Left forelimb (tissue), 1 donor: ENCODE measurements around the gene PSMC6.

Source experiments
- DNase-seq: peaks from one replicate; pipeline ENCODE4 v3.0.0-alpha.2; 2018; ENCODE audit warnings: low spot score

PSMC6 gene

GRCh38 chr14:52706724-52707706, at the start of gene PSMC6:
Gene PSMC6 (plus strand): TSS chr14:52707200. CDS start chr14:52707220, 20 bp downstream.
- peak; percentile 96 for DNase-seq

GRCh38 chr14:52660325-52660724, 46.7 kb upstream of the PSMC6 start:
- no peak for DNase-seq

DNA sequence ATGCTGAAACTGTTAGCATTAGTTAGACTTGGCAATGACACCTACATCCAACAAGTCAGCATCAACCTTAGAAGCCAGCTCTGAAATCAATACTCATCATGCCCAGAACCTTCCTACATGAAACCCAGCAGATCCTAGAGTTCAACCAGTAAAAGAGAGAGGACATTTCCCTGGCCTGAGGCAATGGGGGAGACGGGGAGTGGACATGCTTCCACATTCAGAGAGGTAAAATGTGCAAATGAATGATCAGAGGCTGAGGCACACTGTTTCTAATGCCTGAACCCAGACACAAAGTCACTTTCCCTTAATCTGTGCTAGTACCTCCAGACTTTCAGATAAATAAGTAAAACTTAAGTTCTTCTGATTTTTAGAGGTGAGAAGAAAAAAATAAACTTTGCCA, 46.2 kb upstream of the PSMC6 start:
- DNase-seq, result no peak

- no peak for DNase-seq
These were observed 45.7 kb upstream of the PSMC6 start for GRCh38 chr14:52661314-52661713.

GRCh38 chr14:52663850-52664249, 43.1 kb upstream of the PSMC6 start:
- DNase-seq, result no peak

DNA sequence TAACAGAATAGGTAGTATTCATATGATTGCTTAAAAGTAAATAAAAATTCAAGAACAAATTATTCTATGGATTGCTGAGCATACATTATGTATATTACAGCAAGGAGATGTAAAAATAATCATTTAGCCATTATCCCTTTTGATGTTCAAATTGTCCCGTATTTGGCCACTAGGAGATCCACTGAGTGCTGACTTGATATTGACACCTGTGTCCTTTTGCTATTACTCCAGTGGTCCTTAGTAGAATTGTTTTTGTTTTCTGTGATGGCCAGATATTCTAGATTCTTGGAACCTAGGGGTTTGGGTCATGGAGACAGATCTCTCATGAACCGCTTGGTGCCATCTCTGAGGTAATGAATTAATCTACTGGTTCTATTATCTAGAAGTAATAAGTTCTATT, 28.4 kb upstream of the PSMC6 start:
- no peak for DNase-seq

- DNase-seq, result no peak
These were observed 22.9 kb upstream of the PSMC6 start for GRCh38 chr14:52683985-52684520.

GRCh38 chr14:52686176-52686575, 20.8 kb upstream of the PSMC6 start:
- no peak for DNase-seq

- DNase-seq, result no peak
These were observed 15.8 kb upstream of the PSMC6 start for GRCh38 chr14:52690983-52691760.

DNA sequence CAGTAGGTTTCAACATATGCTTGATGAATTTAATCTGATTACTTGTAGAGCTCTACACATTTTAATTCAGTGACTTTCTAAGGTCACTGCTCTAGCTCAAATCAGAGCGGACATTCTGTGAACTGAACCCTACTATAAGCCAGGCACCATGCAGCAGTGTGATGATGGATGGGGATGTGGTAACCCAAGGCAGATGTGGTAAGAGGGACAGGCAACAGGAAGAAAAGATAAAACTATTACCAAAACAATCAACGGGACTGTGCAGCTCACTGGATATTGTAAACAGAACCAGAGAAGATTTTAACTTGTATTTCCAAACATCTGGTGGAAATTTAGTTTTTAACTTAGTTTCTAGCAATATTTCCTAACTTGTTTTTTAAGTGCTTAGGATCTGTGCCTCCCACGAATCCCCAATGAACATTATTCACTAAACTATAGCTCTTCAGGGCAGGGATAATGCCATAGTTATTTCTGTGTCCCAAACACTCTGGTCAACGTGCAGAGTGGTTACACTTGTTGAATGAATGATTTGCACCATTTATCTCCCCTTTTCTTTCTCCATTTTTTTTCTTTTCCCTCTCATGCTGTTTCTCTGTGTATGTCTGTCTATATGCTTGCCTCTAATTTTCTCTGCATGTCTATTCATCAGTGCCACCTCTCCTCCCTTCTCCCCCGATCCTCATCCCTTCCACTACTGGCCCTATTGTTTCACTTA, 14.6 kb upstream of the PSMC6 start:
- no peak for DNase-seq

DNA sequence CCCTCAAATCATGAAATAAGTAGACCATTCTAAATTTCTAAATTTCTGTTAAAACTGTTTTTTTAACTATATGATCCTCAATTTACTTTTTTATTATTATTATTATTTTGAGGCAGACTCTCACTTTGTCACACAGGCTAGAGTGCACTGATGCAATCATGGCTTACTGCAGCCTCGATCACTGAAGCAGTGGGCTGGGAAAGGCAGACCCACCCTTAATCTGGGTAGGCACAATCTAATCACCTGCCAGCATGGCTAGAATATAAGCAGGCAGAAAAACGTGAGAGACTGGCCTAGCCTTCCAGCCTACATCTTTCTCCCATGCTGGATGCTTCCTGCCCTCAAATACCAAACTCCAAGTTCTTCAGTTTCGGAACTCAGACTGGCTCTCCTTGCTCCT, 14.0 kb upstream of the PSMC6 start:
- no peak for DNase-seq

DNA sequence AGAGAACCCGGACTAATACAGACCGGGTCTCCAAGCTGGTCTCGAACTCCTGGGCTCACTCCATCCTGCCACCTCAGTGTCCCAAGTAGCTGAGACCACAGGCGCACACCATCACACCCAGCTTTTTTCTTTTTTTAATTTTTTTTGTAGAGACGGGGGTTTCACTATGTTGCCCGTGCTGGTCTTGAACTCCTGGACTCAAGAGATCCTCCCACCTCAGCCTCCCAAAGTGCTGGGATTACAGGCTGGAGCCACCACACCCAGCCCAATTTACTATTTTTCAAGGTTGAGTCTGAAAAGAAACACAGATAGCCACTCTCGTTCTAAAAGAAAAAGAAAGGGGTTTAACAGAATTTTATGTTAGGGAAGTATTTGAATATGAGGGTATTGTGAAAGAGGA, 13.5 kb upstream of the PSMC6 start:
- DNase-seq, result no peak

- DNase-seq, result no peak
These were observed 12.1 kb upstream of the PSMC6 start for GRCh38 chr14:52694761-52695480.

DNA sequence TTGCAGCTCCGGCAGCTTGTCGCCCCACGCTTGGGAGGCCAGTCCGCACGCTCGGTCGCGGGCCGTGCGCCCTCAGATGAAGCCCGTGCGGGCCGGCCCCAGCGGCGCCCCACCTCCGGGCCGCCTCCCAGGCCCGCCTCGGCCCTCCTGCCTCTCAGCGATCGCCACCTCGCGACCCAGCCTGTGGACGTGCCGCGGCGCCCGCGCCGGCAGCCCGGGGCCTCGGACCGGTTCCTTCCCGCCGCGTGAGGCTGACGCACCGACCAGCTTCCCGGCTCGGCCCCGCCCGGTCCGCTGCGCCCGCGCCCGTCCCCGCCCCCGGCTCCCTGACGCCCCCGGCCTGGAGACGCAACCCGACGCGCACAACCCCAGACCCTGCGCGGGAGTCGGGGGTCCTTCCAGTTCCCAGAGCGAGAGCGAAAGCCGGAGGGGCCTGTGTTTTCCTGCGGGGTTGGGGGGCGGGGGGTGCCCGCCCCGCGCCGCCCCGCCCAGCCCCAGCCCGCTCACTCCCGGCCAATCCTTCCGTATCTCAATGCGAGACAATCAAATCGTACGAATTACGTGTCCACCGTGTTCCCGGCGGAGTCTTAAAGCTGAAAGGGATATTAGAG, 11.4 kb upstream of the PSMC6 start, which contains the start of gene ERO1A:
Gene ERO1A (minus strand): TSS at position 78 of the 611 bp plus-strand sequence. CDS start 77 bp downstream, at position 1.
- DNase-seq, result peak; percentile 89

DNA sequence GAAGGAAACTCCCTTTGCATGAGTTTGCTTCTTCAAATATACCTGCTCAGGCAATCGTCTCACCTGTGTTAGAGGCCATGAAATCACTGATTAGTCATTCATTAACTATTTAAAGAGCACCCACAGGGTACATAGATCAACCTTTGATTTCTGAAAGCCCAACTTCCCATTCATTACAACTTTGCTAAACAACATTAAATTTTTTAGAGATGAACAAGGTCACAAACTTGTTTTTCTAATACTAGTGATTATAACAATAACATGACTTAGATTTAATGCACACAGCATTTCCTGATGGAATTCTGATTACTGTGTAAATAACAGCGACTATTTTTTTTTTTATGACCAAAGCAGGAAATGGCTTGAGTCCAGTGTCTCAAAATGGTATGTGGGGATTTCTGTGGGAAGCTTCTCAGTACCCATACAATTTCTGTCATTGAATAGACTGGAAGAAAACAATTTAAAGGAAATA, 6.3 kb upstream of the PSMC6 start:
- no peak for DNase-seq

GRCh38 chr14:52701223-52701622, 5.8 kb upstream of the PSMC6 start:
- DNase-seq, result no peak

- DNase-seq, result no peak
These were observed 3.8 kb upstream of the PSMC6 start for GRCh38 chr14:52703225-52703624.

DNA sequence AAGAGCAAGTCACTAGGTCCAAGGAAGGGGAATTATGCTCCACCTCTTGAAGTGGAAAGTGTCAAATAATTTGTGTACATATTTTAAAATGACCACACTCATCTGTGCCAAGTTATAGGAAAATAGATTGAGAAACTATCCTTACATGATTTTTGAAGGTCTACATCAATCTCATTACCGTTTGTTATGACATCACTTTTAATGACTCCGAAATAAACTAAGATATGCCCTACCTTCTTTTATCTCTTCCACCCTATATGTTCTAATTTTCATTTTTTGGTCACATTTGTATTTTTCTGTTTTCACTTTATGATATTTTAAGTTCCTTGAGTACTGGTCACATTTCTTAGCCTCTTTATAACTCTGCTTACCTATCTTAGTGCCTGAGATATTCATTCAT, 3.3 kb upstream of the PSMC6 start:
- no peak for DNase-seq

DNA sequence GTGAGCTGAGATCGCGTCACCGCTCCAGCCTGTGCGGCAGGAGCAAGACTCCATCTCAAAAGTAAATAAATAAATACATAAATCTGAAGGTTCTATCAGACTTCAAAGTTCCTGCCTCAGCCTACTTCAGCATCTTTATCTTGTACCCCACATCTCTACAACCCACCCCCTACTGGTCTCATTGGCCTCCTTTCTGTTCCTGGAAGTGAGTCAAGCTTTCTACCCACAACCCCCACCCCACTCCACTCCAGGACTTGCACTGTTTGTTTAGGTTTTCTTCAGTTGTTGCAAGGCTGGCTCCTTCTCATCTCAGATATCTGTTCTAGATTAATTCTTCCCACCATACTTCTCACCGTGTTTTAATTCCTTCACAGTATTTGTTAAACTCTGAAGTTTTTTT, 714 bp upstream of the PSMC6 start:
- DNase-seq, result no peak

GRCh38 chr14:52711666-52712065, 4.7 kb downstream of the PSMC6 start:
- no peak for DNase-seq

DNA sequence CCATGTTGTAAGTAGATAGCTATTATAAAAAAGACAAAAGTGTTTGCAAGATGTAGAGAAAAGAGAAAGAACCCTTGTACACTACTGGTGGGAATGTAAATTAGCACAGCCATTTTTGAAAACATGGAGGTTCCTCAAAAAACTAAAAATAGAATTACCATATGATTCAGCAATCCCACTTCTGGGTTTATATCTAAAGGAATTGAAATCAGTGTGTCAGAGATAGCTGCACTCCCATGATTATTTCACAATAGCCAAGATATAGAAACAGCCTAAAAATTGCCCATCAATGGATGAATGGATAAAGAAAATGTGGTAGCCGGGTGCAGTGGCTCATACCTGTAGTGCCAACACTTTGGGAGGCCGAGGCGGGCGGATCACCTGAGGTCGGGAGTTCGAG, 9.2 kb downstream of the PSMC6 start:
- no peak for DNase-seq
